Hippocampal formation (tissue), 2 donors: ENCODE results near the gene POU4F1.

Experiments
- DNase-seq, 2 donors: peaks; one replicate each; lab custom pipeline; 2025; lab: John Stamatoyannopoulos, UW

Gene POU4F1

GRCh38 chr13:78606471-78607408 lies 3.4 kb upstream of the POU4F1 start:
- DNase-seq: no peak

GRCh38 chr13:78604782-78605611 lies 1.6 kb upstream of the POU4F1 start:
- DNase-seq: no peak

- DNase-seq: no peak
Measured at GRCh38 chr13:78602561-78603239, 652 bp downstream of the POU4F1 start.

GRCh38 chr13:78601874-78602560 lies 1.3 kb downstream of the POU4F1 start:
- DNase-seq: no peak

GRCh38 chr13:78601124-78601873 lies 2.1 kb downstream of the POU4F1 start:
- no peak for DNase-seq

- no peak for DNase-seq
Measured at GRCh38 chr13:78600280-78600883, 3.0 kb downstream of the POU4F1 start.

- DNase-seq: no peak
Measured at GRCh38 chr13:78599645-78600279, 3.6 kb downstream of the POU4F1 start.

- no peak for DNase-seq
Measured at GRCh38 chr13:78598966-78599644, 4.2 kb downstream of the POU4F1 start.

GRCh38 chr13:78598116-78598781 lies 5.1 kb downstream of the POU4F1 start:
- DNase-seq: no peak

- DNase-seq: no peak
Measured at GRCh38 chr13:78597602-78597932, 5.8 kb downstream of the POU4F1 start.

- DNase-seq: no peak
Measured at GRCh38 chr13:78596736-78597601, 6.4 kb downstream of the POU4F1 start.

GRCh38 chr13:78596399-78596735 lies 7.0 kb downstream of the POU4F1 start:
- no peak for DNase-seq

GRCh38 chr13:78595495-78596398 lies 7.6 kb downstream of the POU4F1 start:
- DNase-seq: no peak

GRCh38 chr13:78594456-78594975 lies 8.8 kb downstream of the POU4F1 start:
- DNase-seq: no peak

GRCh38 chr13:78593652-78594455 lies 9.5 kb downstream of the POU4F1 start:
- no peak for DNase-seq

GRCh38 chr13:78593129-78593528 lies 10.2 kb downstream of the POU4F1 start:
- DNase-seq: no peak
